K562 (cell line): ENCODE data around the gene MPZL1. TPM values are rescaled to one million over a fixed set of nuclear protein-coding genes. Genes with fewer than 3 reads are reported as not detected.

Source experiments
- ATAC-seq: fragments of 200-7000 bp; cut with Tn5 transposase; 3 replicates; pipeline ENCODE4 v1.9.1; 2020; ENCODE audit warnings: moderate library complexity
- BruUV-seq: library from RNA; stranded (reverse); fragments of 400-500 nt; replicated peaks from 2 replicates; lab custom pipeline; 2021; lab: Mats Ljungman, UMichigan
- CTCF ChIA-PET: fragments of 300-600 bp; formaldehyde crosslinking; extraction: SDS; loops from one replicate; lab custom pipeline; 2021; ENCODE audit warnings: low intra/inter-chr PET ratio; lab: Yijun Ruan, JAX
- POLR2A ChIA-PET: fragments of 300-600, 350-650 bp; sonication (Branson Sonifier 250); formaldehyde crosslinking; extraction: SDS; loops from one replicate; lab custom pipeline; 2021; ENCODE audit warnings: antibody characterized with exemption, inconsistent platforms; lab: Yijun Ruan, JAX
- DNase-seq, 4 experiments: peaks; one replicate each; pipeline versions ENCODE4 v3.0.0 to v3.0.0-alpha.2; 2011 to 2018; ENCODE audit warnings: low spot score in 3 of 4, mixed read lengths in 3 of 4; ENCODE audit errors: extremely low read depth in 1 of 4
- FAIRE-seq: peaks from 2 replicates; lab custom pipeline; 2011; peaks lifted over from hg19 to GRCh38; lab: Jason Lieb, UNC
- H2AFZ ChIP-seq: 2 replicates; pipeline ENCODE4 v1.6.0; 2011; ENCODE audit warnings: low read depth, low read length, control low read depth, inconsistent platforms
- H3K27ac ChIP-seq: fragments of 200-600 bp; 3 replicates; pipeline ENCODE4 v1.8.0; 2011; ENCODE audit warnings: low read depth, mild to moderate bottlenecking, control low read depth, inconsistent platforms, low read length, moderate library complexity, mixed read lengths; ENCODE audit errors: extremely low read depth
- H3K27me3 ChIP-seq, 2 experiments: fragments of 300-600 bp in 1 of 2; 2 replicates in 1 of 2; 3 replicates in 1 of 2; pipeline versions ENCODE4 v1.6.0 to v1.8.0; 2011; ENCODE audit warnings: inconsistent platforms in 2 of 2, low read length in 2 of 2, mild to moderate bottlenecking in 1 of 2, mixed read lengths in 1 of 2, moderate library complexity in 1 of 2; ENCODE audit not compliant: control insufficient read depth in 2 of 2, insufficient read depth in 2 of 2
- H3K36me3 ChIP-seq: fragments of 300-600 bp; 3 replicates; pipeline ENCODE4 v1.8.0; 2011; ENCODE audit warnings: mild to moderate bottlenecking, low read length, inconsistent platforms; ENCODE audit not compliant: control insufficient read depth, insufficient read depth
- H3K4me1 ChIP-seq, 2 experiments: fragments of 200-600 bp in 1 of 2; replicated peaks in 1 of 2; 2 replicates in 1 of 2; 3 replicates in 1 of 2; pipeline versions ENCODE4 v1.5.1 to v1.8.0; 2011; ENCODE audit warnings: inconsistent platforms in 2 of 2, low read length in 2 of 2, mild to moderate bottlenecking in 1 of 2, mixed read lengths in 1 of 2, moderate library complexity in 1 of 2; ENCODE audit not compliant: control insufficient read depth in 2 of 2, insufficient read depth in 2 of 2
- H3K4me2 ChIP-seq: 2 replicates; pipeline ENCODE4 v1.6.1; 2011; ENCODE audit warnings: low read length, control low read depth, inconsistent platforms, mixed read lengths; ENCODE audit not compliant: insufficient read depth
- H3K4me3 ChIP-seq: fragments of 200-600 bp; sonication (generic), shearing (Covaris generic); 2 replicates; pipeline ENCODE4 v1.5.1; 2016; ENCODE audit warnings: control low read depth, inconsistent platforms
- H3K79me2 ChIP-seq: fragments of 200-600 bp; 3 replicates; pipeline ENCODE4 v1.8.0; 2011; ENCODE audit warnings: low read length, inconsistent platforms; ENCODE audit not compliant: control insufficient read depth, insufficient read depth
- H3K9ac ChIP-seq, 2 experiments: 2 replicates each; pipeline versions ENCODE4 v1.6.0 to v1.6.1; 2011; ENCODE audit warnings: low read depth in 2 of 2, low read length in 2 of 2, control low read depth in 1 of 2, inconsistent platforms in 1 of 2, mild to moderate bottlenecking in 1 of 2, mixed read lengths in 1 of 2; ENCODE audit not compliant: insufficient read depth in 1 of 2
- H3K9me1 ChIP-seq: one replicate; pipeline ENCODE4 v1.6.0; 2011; ENCODE audit warnings: inconsistent platforms, mild to moderate bottlenecking, low read length, moderate library complexity; ENCODE audit not compliant: control insufficient read depth, insufficient read depth
- H3K9me3 ChIP-seq: replicated peaks from 2 replicates; pipeline ENCODE4 v1.5.1; 2011; ENCODE audit warnings: low read depth, low read length, inconsistent platforms; ENCODE audit not compliant: control insufficient read depth, insufficient read depth
- H4K20me1 ChIP-seq: replicated peaks from 2 replicates; pipeline ENCODE4 v1.6.1; 2011; ENCODE audit warnings: low read length, inconsistent platforms, mixed read lengths; ENCODE audit not compliant: control insufficient read depth, insufficient read depth
- AFF4 ChIP-seq: sonication (generic); formaldehyde crosslinking; IDR thresholded peaks from 2 replicates; pipeline ENCODE4 v1.8.0; 2023; ENCODE audit warnings: mild to moderate bottlenecking, missing genetic modification reagents
- CBFA2T3 ChIP-seq: fragments of 450-650 bp; IDR thresholded peaks from 2 replicates; pipeline ENCODE4 v1.6.1; 2017
- CREB3L1 ChIP-seq: fragments of 450-650 bp; IDR thresholded peaks from 2 replicates; pipeline ENCODE4 v1.6.1; 2014; ENCODE audit warnings: low read depth, mild to moderate bottlenecking, moderate library complexity, borderline replicate concordance
- CXXC5 ChIP-seq: fragments of 250-450 bp; sonication (Bioruptor Pico); IDR thresholded peaks from 2 replicates; pipeline ENCODE4 v1.8.0; 2022; ENCODE audit warnings: inconsistent platforms, mild to moderate bottlenecking, moderate library complexity
- E2F3 ChIP-seq: fragments of 250-450 bp; sonication (Bioruptor Pico); IDR thresholded peaks from 2 replicates; pipeline ENCODE4 v1.4.0; 2020; ENCODE audit warnings: mild to moderate bottlenecking
- GTF2F1 ChIP-seq: IDR thresholded peaks from 2 replicates; pipeline ENCODE4 v1.6.1; 2011; ENCODE audit warnings: low read depth, low read length, improper control_type of control experiment
- PHF20 ChIP-seq: fragments of 450-650 bp; IDR thresholded peaks from 2 replicates; pipeline ENCODE4 v1.6.1; 2018; ENCODE audit not compliant: partially characterized antibody
- SMAD2 ChIP-seq: fragments of 150-350 bp; IDR thresholded peaks from 2 replicates; pipeline ENCODE4 v1.6.1; 2014; ENCODE audit warnings: low read depth, mild to moderate bottlenecking, low read length
- ZC3H8 ChIP-seq: fragments of 450-650 bp; IDR thresholded peaks from 2 replicates; pipeline ENCODE4 v1.6.1; 2017
- ZFP30 ChIP-seq: fragments of 250-450 bp; sonication (Bioruptor Pico); IDR thresholded peaks from 2 replicates; pipeline ENCODE4 v1.8.0; 2022; ENCODE audit warnings: moderate library complexity, mild to moderate bottlenecking, inconsistent platforms, borderline replicate concordance
- ZNF174 ChIP-seq: fragments of 250-450 bp; sonication (Bioruptor Pico); IDR thresholded peaks from 2 replicates; pipeline ENCODE4 v1.4.0; 2020; ENCODE audit warnings: mild to moderate bottlenecking
- ZNF23 ChIP-seq: fragments of 250-450 bp; sonication (Bioruptor Pico); IDR thresholded peaks from 2 replicates; pipeline ENCODE4 v1.4.0; 2020; ENCODE audit warnings: mild to moderate bottlenecking
- ZNF280B ChIP-seq: fragments of 250-450 bp; sonication (Bioruptor Pico); IDR thresholded peaks from 2 replicates; pipeline ENCODE4 v1.5.1; 2021; ENCODE audit warnings: mild to moderate bottlenecking
- WGBS: fragments of 100-300 bp; shearing (Covaris generic); methylation state at CpG from one replicate; pipeline ENCODE4 v1.1.6; 2016; ENCODE audit warnings: low coverage, mixed read lengths; ENCODE audit not compliant: insufficient coverage; ENCODE audit errors: missing lambda C conversion rate; 5-methylcytosine and 5-hydroxymethylcytosine counted together
- in situ Hi-C: fragments of 300-500 bp; cut with MboI; formaldehyde crosslinking; loops from 4 replicates; pipeline ENCODE4 v1.15.0; 2018; ENCODE audit warnings: inconsistent platforms, mixed read lengths
- intact Hi-C: fragments of 100-400 bp; cut with micrococcal nuclease; formaldehyde crosslinking; loops from 2 replicates; pipeline ENCODE4 v1.14.2; 2022
- polyA plus RNA-seq, 8 experiments: library from polyadenylated mRNA; depleted of rRNA in 4 of 8; stranded (reverse) in 5 of 8; unstranded in 3 of 8; fragments of >200 nt; fragmentation: Nextera tagmentation in 2 of 8; fragmentation: Illumina TruSeq in 1 of 8; extraction: Ambion mirVana in 2 of 8; extraction: Trizol in 1 of 8; gene quantifications; 2 replicates each; pipeline versions ENCODE4 v1.2.1 to v1.2.3, GENCODE V29; 2011 to 2014; ENCODE audit warnings: inconsistent platforms in 1 of 8, missing spikeins in 1 of 8
- total RNA-seq, 7 experiments: library from RNA; depleted of rRNA in 6 of 7; stranded (reverse); fragments of >200 nt in 6 of 7; fragmentation: Illumina TruSeq in 2 of 7; extraction: Trizol in 2 of 7; gene quantifications; 2 replicates each; pipeline versions ENCODE4 v1.2.1 to v1.2.3, GENCODE V29; 2011 to 2021; ENCODE audit warnings: low replicate concordance in 1 of 7

The MPZL1 gene
- total and polyA plus RNA-seq, 9 of the 15 experiments (the other 6 are each of a cell fraction or from before 2014, with no cell fraction given), result 14.5 to 153 (median 66.5) TPM

- BruUV-seq, result no TSS peak
- under 1% methylated on average over 26 of the region's 26 CpGs for WGBS
- ATAC-seq (peak; percentile 65), DNase-seq (peak; percentile 75 to 94 (median 78)), FAIRE-seq (peak; percentile 82)
- Histone ChIP-seq H3K36me3 (no peaks in the 10 kb centered on the region), H3K9ac (peak overlapping the region; percentile 92 to 99), H3K4me2 (peak overlapping the region; percentile 98), H3K27ac (peak overlapping the region; percentile 99), H2AFZ (peak overlapping the region; percentile 100), H3K4me3 (peak overlapping the region; percentile 66), H3K9me3 (no peaks in the 10 kb centered on the region), H3K79me2 (no peaks in the 10 kb centered on the region), H3K27me3 (no peaks in the 10 kb centered on the region), H3K9me1 (no peaks in the 10 kb centered on the region), H4K20me1 (no peaks in the 10 kb centered on the region), H3K4me1 (peaks cover 21 to 22% of the 10 kb centered on the region in 2 experiments)
- CTCF ChIA-PET, result interaction anchor here (0.6 to 0.7 kb wide), 2 partner anchors 28 to 89 kb away, joined by 3 read pairs; no protein-coding TSS in a partner anchor
- POLR2A ChIA-PET, result interaction anchor here (0.6 to 3.4 kb wide), 26 partner anchors 8 to 608 kb away, joined by 3 to 25 read pairs (median 4); partner anchors contain the start of genes DCAF6 and MPC2
- intact Hi-C loops, result loop anchor here (1.0 to 5.0 kb wide), 6 partner anchors 45 to 367 kb away; partner anchors contain the start of genes DCAF6 and MPC2
- in situ Hi-C loops, result loop anchor here (5.0 kb wide), 2 partner anchors 82 to 367 kb away; no protein-coding TSS in a partner anchor
- peak; percentile 8; the same call in 1 of the 2 replicates for TF ChIP-seq CBFA2T3
- TF ChIP-seq ZFP30 (CRISPR knock-in tag), result no peak
- no peak for TF ChIP-seq E2F3
- TF ChIP-seq ZNF174 (CRISPR knock-in tag), result peak; percentile 66; the same call in 1 of the 2 replicates
- no peak for TF ChIP-seq ZNF280B (CRISPR knock-in tag)
- 0 out of 2 replicates have a peak, but pooled peaks have one; percentile 21 for TF ChIP-seq CREB3L1
- TF ChIP-seq ZNF23 (CRISPR knock-in tag), result peak; percentile 23; the same call in 1 of the 2 replicates
- peak; percentile 84 for TF ChIP-seq GTF2F1
- TF ChIP-seq CXXC5, result peak; percentile 56; the same call in 1 of the 2 replicates
- TF ChIP-seq PHF20, result peak; percentile 18
- 0 out of 2 replicates have a peak, but pooled peaks have one; percentile 55 for TF ChIP-seq ZC3H8
- peak; percentile 11 for TF ChIP-seq AFF4 (CRISPR knock-in tag)
- no peak for TF ChIP-seq SMAD2
These were observed 6.4 kb upstream of the MPZL1 start for GRCh38 chr1:167715157-167715999.
